Spleen (tissue), 11 donors: ENCODE data around the gene CCDC38. TPM values are rescaled to one million over a fixed set of nuclear protein-coding genes. Genes with fewer than 3 reads are reported as not detected.

ENCODE experiments used
- DNase-seq: peaks from one replicate; pipeline ENCODE4 v3.0.0-alpha.2; 2020
- H3K27ac ChIP-seq, 8 donors: fragments of 200-600 bp; sonication (generic) in 7 of 8; 1 replicate in 4 of 8; 2 replicates in 4 of 8; pipeline versions ENCODE4 v1.5.0 to v1.8.0; 2016 to 2021; ENCODE audit warnings: inconsistent platforms in 4 of 8, mild to moderate bottlenecking in 4 of 8, moderate library complexity in 1 of 8
- H3K27me3 ChIP-seq, 7 donors: fragments of 200-600 bp; sonication (generic) in 6 of 7; replicated peaks in 1 of 7; 1 replicate in 4 of 7; 2 replicates in 3 of 7; pipeline versions ENCODE4 v1.5.0 to v1.8.0; 2016 to 2021; ENCODE audit warnings: inconsistent platforms in 3 of 7, mild to moderate bottlenecking in 1 of 7
- H3K36me3 ChIP-seq, 6 donors: fragments of 200-600 bp; sonication (generic) in 5 of 6; 1 replicate in 4 of 6; 2 replicates in 2 of 6; pipeline versions ENCODE4 v1.5.0 to v1.8.0; 2016 to 2021; ENCODE audit warnings: inconsistent platforms in 2 of 6
- H3K4me1 ChIP-seq, 6 donors: fragments of 200-600 bp; sonication (generic) in 5 of 6; 1 replicate in 3 of 6; 2 replicates in 3 of 6; pipeline versions ENCODE4 v1.5.0 to v1.8.0; 2016 to 2021; ENCODE audit warnings: inconsistent platforms in 3 of 6
- H3K4me3 ChIP-seq, 8 donors: fragments of 200-600 bp; sonication (generic) in 7 of 8; 1 replicate in 4 of 8; 2 replicates in 4 of 8; pipeline versions ENCODE4 v1.5.0 to v1.8.0; 2016 to 2021; ENCODE audit warnings: inconsistent platforms in 4 of 8, mild to moderate bottlenecking in 4 of 8, moderate library complexity in 2 of 8
- H3K9me3 ChIP-seq, 8 donors: fragments of 200-600 bp; sonication (generic) in 7 of 8; 1 replicate in 4 of 8; 2 replicates in 4 of 8; pipeline versions ENCODE4 v1.5.0 to v1.8.0; 2016 to 2021; ENCODE audit warnings: inconsistent platforms in 4 of 8
- POLR2A ChIP-seq, 3 donors: fragments of 450-650 bp; IDR thresholded peaks; one replicate each; pipeline ENCODE4 v1.5.1; 2017; ENCODE audit warnings: antibody characterized with exemption in 3 of 3, mild to moderate bottlenecking in 1 of 3
- POLR2AphosphoS5 ChIP-seq, 3 donors: sonication (generic); formaldehyde crosslinking; IDR thresholded peaks; one replicate each; pipeline ENCODE4 v1.5.1; 2017; ENCODE audit warnings: antibody characterized with exemption in 3 of 3
- WGBS, 5 donors: extraction: QIAGEN DNeasy Blood & Tissue Kit in 3 of 5; methylation state at CpG; one replicate each; pipeline versions ENCODE4 v1.1.5 to v1.1.7; 2013 to 2018; 5-methylcytosine and 5-hydroxymethylcytosine counted together
- intact Hi-C: fragments of 100-400 bp; cut with DNase I; formaldehyde crosslinking; loops from one replicate; pipeline ENCODE4 v1.15.0; 2023; ENCODE audit warnings: low total_unique reads
- polyA plus RNA-seq, 3 donors: library from polyadenylated mRNA; stranded (reverse); fragments of 200-250 nt; gene quantifications; one replicate each; pipeline ENCODE4 v1.2.1, GENCODE V29; 2013
- total RNA-seq, 7 donors: library from RNA; depleted of rRNA in 3 of 7; stranded (reverse); fragments of >200 nt in 3 of 7; fragmentation: NEBNext Ultra II Directional in 4 of 7; extraction: Animal tissue kit (Norgen Biotek cat#: 25700) in 4 of 7; gene quantifications; one replicate each; pipeline versions ENCODE4 v1.1.0 to v1.2.1, GENCODE V29; 2016 to 2021
- TF ChIP-seq, protein P1 (sequence below), 11 experiments: fragments of 200-600 bp in 7 of 11; fragments of 450-650 bp in 4 of 11; sonication (generic) in 4 of 11; IDR thresholded peaks in 8 of 11; conservative IDR thresholded peaks in 3 of 11; 1 replicate in 7 of 11; 2 replicates in 4 of 11; pipeline versions ENCODE4 v1.4.0 to v1.8.0; 2016 to 2021; ENCODE audit warnings: antibody characterized with exemption in 11 of 11, inconsistent platforms in 4 of 11, mild to moderate bottlenecking in 1 of 11
- donor health status: healthy with polysubstance abuse.
- donor health status: DM: no; HTN: no; CAD: no; lungs with moderate emphysema.
- donor health status: DM: no; HTN: no; CAD: no.
- donor health status: Bipolar disorder and iron deficiency.
- donor health status: healthy.
- donor health status: DM: no; HTN: no; CAD: no.
- donor health status: DM: yes; HTN: yes; CAD: no.

The CCDC38 gene
- total and polyA plus RNA-seq, 10 donors: 0.34 to 2.1 (median 0.86) TPM; not detected in 1

DNA sequence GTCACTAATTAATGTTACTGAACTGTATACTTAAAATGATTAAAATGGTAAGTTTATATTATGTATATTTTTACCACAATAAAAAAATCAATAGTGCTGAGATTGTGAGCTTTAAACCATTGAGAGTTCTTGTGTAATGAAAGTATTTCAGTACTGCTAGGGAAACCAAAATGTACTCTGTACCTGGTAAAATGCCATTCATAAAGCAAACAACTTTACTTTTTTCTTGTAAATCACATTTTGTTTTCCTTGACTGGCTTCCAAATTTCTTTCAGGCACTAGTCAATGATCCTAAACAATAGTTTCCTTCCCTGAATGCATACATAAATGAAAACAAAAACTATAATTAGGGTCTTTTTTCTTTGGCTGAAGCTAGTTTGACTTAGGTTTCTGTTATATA lies 113.0 kb downstream of the CCDC38 start:
- intact Hi-C loops: loop anchor here (10.0 kb wide), 1 partner anchor 165 kb away; the partner anchor contains the start of gene HAL
- Histone ChIP-seq H3K4me3 (no peak overlapping the region), H3K9me3 (no peaks in the 10 kb centered on the region), H3K4me1 (no peaks in the 10 kb centered on the region), H3K27me3 (peaks cover 0 to 15% (median 0%) of the 10 kb centered on the region in 7 donors), H3K36me3 (no peaks in the 10 kb centered on the region), H3K27ac (no peak overlapping the region)
- no peak for DNase-seq
- TF ChIP-seq POLR2A (IDR thresholded peaks at IDR 0.05): no peak
- TF ChIP-seq, protein P1, sequence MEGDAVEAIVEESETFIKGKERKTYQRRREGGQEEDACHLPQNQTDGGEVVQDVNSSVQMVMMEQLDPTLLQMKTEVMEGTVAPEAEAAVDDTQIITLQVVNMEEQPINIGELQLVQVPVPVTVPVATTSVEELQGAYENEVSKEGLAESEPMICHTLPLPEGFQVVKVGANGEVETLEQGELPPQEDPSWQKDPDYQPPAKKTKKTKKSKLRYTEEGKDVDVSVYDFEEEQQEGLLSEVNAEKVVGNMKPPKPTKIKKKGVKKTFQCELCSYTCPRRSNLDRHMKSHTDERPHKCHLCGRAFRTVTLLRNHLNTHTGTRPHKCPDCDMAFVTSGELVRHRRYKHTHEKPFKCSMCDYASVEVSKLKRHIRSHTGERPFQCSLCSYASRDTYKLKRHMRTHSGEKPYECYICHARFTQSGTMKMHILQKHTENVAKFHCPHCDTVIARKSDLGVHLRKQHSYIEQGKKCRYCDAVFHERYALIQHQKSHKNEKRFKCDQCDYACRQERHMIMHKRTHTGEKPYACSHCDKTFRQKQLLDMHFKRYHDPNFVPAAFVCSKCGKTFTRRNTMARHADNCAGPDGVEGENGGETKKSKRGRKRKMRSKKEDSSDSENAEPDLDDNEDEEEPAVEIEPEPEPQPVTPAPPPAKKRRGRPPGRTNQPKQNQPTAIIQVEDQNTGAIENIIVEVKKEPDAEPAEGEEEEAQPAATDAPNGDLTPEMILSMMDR (IDR thresholded peaks at IDR 0.05 in 8 of 11, conservative IDR thresholded peaks at IDR 0.05 in 3 of 11): no peak
- no peak for TF ChIP-seq POLR2AphosphoS5 (IDR thresholded peaks at IDR 0.05)

DNA sequence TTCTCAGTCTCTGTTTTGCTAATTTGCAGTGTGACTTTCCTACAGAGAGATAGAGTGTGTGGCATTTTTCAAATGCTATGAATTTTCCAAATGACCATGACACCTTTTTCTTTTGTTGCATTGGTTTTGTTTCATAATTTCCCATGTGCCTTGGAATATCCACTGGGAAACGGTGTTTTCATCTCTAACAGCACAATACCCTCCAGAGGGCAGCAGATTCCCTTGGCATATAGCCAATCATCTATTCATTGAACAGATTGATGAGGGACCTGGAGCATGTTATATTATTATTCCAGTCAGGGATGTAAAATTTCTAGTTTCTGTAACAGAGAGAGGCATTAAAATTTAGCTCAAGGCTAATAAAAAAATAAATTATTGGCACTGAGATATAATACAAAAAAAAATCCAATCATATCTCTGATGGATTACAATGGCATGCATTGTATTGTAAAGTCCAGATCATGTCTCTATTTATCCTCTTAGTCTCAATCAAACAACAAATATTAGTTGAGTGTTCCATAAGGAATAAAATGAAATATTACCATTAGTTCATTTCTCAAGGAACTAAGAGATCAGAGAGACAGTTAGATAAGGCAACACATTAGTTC lies 122.2 kb downstream of the CCDC38 start:
- 0 to 3% (median 0%) methylated on average over 1 of the region's 1 CpG for WGBS, 5 donors
- no peaks in the 10 kb centered on the region for H3K9me3 ChIP-seq
- intact Hi-C loops: loop anchor here (10.0 kb wide), 1 partner anchor 175 kb away; the partner anchor contains the start of gene HAL

More for the DNA sequence above, 122.2 kb downstream of the CCDC38 start:
- no peak for TF ChIP-seq POLR2AphosphoS5 (IDR thresholded peaks at IDR 0.05)
- TF ChIP-seq, protein P1 (IDR thresholded peaks at IDR 0.05 in 8 of 11, conservative IDR thresholded peaks at IDR 0.05 in 3 of 11): peak in 8 of 11 experiments; percentile 8 to 72 (median 54)
- DNase-seq: no peak
- peaks cover 0 to 3% (median 0%) of the 10 kb centered on the region in 7 donors for H3K27me3 ChIP-seq
- H3K4me3 ChIP-seq: no peak overlapping the region
- H3K27ac ChIP-seq: no peak overlapping the region
- peaks cover 0 to 5% (median 0%) of the 10 kb centered on the region in 6 donors for H3K4me1 ChIP-seq
- no peaks in the 10 kb centered on the region for H3K36me3 ChIP-seq

Other genes with a start within 250 kb of the CCDC38 start
- gene NTN4, start 151.8 kb downstream of the CCDC38 start, total RNA-seq: 100 to 1,000 TPM; 207 to 482 (median 350) TPM
- 10 to 100 TPM; 17.6 to 54.0 (median 22.9) TPM for gene NTN4, start 151.8 kb downstream of the CCDC38 start, polyA plus RNA-seq
- gene SNRPF, start 83.7 kb downstream of the CCDC38 start, total RNA-seq: 10 to 100 TPM in 6 of 7 donors, 1 to 10 TPM in 1; 5.6 to 19.4 (median 17.7) TPM
- gene SNRPF, start 83.7 kb downstream of the CCDC38 start, polyA plus RNA-seq: 10 to 100 TPM; 35.7 to 50.3 (median 44.4) TPM
- gene AMDHD1, start 717 bp upstream of the CCDC38 start, total RNA-seq: 10 to 100 TPM in 1 of 7 donors, 1 to 10 TPM in 6; 2.2 to 12.2 (median 3.5) TPM
- gene AMDHD1, start 717 bp upstream of the CCDC38 start, polyA plus RNA-seq: 1 to 10 TPM; 2.3 to 2.9 (median 2.5) TPM
- 10 to 100 TPM in 4 of 7 donors, 1 to 10 TPM in 3; 4.6 to 27.3 (median 11.7) TPM for gene HAL, start 53.7 kb upstream of the CCDC38 start, total RNA-seq
- gene HAL, start 53.7 kb upstream of the CCDC38 start, polyA plus RNA-seq: 1 to 10 TPM in 1 of 3 donors, under 1 TPM in 2; 0.24 to 1.9 (median 0.72) TPM
- 100 to 1,000 TPM in 4 of 7 donors, 10 to 100 TPM in 3; 79.0 to 183 (median 103) TPM for gene LTA4H, start 93.0 kb upstream of the CCDC38 start, total RNA-seq
- 10 to 100 TPM; 58.0 to 75.3 (median 62.9) TPM for gene LTA4H, start 93.0 kb upstream of the CCDC38 start, polyA plus RNA-seq